Skin of body (tissue), 2 donors: ENCODE data around the gene SBF2. TPM values are rescaled to one million over a fixed set of nuclear protein-coding genes. Genes with fewer than 3 reads are reported as not detected.

ENCODE experiments used
- DNase-seq: peaks from one replicate; lab custom pipeline; 2025; lab: John Stamatoyannopoulos, UW
- total RNA-seq: library from RNA; depleted of rRNA; stranded (reverse); fragments of >200 nt; gene quantifications from one replicate; pipeline ENCODE4 v1.2.3, GENCODE V29; 2014

Gene SBF2
- total RNA-seq, 1 donor from 2014 or later: 62.5 TPM

- DNase-seq: no peak
Observed at GRCh38 chr11:9825315-9825714, 468.7 kb downstream of the SBF2 start.

DNA sequence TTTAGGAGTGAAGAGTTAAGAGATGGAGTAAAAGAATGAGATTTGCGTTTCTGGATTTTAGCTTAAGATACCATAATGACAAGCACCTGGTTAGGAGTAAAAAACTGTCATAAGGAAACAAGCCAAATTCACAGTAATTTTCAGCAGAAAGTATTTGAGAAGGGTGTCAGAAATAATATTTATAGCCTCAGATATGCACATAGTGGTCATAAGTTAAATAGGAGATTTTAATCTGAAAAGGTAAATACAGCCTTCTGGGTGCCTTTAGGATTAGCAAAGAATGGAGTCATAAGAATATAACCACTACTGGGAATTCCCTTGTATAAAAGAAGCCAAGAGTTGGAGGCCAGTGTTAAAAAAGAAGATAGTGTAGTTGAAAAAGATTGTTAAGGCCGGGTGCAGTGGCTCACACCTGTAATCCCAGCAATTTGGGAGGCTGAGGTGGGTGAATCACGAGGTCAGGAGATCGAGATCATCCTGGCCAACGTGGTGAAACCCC is 470.1 kb downstream of the SBF2 start:
- DNase-seq: no peak

GRCh38 chr11:9823439-9823838 is 470.6 kb downstream of the SBF2 start:
- DNase-seq: no peak

- DNase-seq: no peak
Observed at GRCh38 chr11:9821008-9821752, 472.8 kb downstream of the SBF2 start.

DNA sequence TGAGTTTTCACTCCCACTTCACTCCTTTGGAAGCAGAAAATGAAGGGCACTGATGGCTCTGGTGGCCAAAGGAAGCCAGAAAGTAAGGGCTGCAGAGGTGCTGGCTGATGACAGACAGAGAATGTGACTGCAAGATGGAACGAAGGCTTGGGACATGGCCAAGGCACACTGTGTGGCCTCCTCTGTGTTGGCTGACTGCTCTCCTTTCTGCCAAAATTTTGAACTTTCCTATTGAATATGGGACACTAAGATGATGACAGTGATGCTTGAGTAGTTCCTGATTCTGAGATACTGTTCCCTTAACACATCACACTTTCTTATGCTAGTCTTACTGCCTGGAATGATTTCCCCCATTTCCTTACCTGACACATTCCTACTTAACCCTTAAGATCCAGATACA is 473.8 kb downstream of the SBF2 start:
- DNase-seq: no peak

- DNase-seq: peak; percentile 2
Observed at GRCh38 chr11:9817191-9817590, 476.8 kb downstream of the SBF2 start.

DNA sequence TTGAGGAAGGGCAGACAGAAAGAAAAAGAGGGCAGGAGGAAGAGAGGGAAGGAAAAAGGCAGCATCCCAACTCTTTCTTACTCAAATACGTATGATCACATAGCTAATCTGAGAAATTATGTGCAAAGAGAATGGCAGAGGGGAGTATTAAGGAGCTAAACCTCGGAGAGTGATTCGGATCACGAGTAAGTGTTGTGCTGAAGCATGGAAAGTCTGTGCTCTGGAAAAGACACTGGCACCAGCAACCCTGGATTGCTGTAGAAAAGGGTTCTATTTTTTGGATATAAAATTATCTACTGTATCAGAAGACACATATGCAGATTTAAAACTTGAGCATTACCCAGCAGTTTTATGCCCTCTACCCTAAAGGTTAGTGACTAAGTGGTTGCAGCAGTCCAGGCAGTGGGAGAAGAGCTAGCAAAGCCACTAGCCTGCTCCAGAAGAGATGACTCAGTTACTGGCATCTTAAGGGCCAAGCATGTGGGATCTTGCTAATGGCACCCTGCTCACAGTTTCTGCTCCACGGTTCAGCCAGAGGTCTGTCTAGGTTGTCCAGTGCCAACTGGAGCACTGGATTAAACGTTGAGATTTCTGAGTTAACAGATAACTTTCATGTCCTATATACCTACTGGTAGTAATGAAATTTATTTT is 478.4 kb downstream of the SBF2 start:
- no peak for DNase-seq

GRCh38 chr11:9814108-9814507 is 479.9 kb downstream of the SBF2 start:
- no peak for DNase-seq

DNA sequence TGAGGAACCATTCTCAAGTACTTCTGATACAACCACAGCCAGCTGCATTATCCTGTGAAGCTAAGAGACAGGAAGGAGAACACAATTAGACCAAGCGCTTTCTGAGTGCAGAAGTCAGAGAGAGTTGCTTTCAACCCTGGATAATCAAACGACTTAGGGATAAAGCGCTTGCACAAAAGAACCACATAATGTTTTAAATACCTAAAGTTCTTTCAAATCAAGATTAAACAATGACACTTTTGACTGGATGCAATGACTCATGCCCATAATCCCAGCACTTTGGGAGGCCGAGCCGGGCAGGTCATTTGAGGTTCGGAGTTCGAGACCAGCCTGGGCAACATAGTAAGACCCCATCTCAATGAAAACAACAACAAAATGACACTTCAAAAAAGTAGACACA is 485.1 kb downstream of the SBF2 start:
- no peak for DNase-seq

DNA sequence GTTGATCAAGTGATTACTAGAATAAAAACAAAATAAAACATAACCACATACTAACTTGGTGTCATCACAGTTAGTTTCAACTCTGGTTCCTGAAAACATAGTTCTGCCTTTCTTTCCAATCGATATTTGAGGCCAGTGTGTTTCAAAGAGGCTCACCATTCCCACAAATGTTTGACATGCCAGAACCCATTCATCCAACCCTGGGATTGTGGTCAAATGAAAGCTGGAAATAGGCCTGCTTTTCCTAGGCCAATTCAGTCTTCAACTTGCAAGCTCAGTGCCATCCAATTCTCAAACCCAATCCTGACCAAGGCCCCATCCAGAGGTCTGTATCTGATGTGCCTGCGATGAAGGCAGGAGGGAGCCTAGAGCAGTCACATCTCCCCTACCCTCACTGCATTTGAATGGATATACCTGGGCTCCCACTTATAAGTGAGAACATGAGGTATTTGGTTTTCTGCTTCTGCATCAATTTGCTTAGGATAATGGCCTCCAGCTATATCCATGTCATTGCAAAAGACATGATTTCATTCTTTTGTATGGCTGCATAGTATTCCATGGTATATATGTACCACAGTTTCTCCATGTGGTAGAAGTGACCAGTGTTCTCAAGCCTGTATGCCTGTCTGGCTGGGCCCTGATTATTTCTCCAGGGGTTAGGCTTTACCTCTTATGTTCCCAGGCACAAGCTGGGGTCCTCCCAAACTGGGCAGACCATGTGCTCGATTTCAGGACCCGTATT is 486.9 kb downstream of the SBF2 start:
- no peak for DNase-seq

- no peak for DNase-seq
Observed at GRCh38 chr11:9804419-9804902, 489.6 kb downstream of the SBF2 start.

DNA sequence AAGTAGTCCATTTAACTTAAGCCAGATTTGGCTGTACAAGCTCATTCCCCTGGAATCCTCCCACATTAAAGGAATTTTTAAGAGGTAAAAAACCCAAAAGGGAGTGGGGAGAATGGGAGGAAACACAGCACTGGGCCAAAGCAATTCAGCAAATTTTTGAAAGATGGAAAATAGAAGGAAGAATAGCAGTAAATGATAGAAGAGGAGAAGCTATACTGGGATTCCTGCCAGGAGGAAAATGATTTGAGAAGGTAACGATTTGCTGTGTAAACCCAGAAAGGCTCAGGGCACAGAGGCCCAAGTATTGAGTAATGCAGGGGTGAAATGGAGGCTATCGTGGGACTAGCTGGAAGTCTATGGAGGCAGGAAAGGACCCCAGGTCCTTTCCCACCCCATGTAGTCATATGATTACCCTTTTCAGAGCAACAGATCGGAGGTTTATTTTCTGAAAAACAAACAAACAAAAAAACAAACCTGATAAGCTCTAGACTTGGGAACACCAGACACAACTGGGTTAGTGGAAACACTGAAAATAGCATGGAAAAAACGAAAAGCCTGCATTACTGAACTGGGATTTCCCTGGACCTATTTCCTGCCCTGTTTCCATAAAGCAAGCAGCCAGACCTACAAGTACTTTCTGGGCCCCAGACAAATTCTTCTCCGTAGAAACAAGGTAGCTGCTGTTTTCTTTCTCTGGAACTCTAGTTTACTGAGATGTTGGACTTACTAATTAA is 490.2 kb downstream of the SBF2 start:
- DNase-seq: peak; percentile 12

- DNase-seq: peak; percentile 58
Observed at GRCh38 chr11:9802291-9802861, 491.6 kb downstream of the SBF2 start.

- no peak for DNase-seq
Observed at GRCh38 chr11:9799886-9800285, 494.1 kb downstream of the SBF2 start.

DNA sequence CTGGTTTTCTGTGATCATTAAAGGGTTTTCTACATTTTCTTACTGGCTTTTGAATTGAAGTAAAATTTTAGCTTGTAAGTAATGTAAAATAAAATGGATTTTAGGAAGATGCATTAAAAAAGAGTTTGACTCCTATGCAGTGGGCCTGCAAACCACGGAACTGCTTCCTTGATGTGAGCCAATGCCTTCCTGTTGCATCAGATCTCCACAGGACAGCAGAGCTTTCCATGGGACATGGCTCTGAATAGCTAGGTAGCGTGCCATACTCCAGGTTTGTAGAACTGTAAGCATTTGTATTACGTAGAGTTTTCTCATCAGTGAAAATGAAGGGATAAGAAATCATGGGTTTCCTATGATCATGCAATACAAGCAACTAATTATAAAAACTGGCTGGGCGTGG is 496.7 kb downstream of the SBF2 start:
- DNase-seq: no peak

DNA sequence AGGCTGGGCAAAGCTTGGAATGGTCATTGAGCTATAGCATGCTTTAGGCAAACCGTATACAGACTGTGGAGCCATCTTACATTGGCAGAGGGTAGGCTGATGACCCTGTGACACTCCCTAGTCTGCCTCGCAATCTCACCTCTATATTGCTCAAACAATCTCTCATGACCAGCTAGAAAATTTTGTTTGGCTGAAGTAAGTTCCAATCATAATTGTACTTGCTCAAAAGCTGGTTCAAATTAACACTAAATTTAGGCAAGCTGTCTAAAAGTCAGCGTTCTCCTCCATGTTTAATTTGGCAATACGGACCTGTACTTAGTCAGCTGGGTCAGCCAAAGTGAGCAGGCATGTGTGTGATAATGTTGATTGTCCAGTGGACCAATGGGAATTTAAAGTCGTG is 497.2 kb downstream of the SBF2 start:
- no peak for DNase-seq

DNA sequence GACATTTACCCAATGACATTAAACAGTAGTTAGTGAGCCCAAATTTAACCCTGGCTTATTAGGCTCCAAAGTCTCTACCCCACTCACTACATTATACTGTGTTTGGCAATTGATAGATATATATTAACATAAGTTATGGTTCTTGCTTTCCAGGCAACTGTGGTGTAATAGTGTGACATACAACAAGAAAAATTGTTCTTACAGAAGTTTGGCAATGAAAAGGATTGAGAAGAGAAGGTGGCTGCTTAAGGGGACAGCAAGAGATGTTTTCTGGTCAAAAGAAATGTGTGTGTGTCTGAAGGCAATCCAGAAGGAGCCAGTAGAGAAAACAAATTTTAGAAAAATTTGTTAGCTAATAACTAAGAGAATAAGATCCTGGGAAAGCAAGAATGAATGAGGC is 497.8 kb downstream of the SBF2 start:
- no peak for DNase-seq

GRCh38 chr11:9790703-9791102 is 503.3 kb downstream of the SBF2 start:
- peak; percentile 27 for DNase-seq

GRCh38 chr11:9789910-9790309 is 504.1 kb downstream of the SBF2 start:
- DNase-seq: no peak

- DNase-seq: no peak
Observed at GRCh38 chr11:9787981-9788521, 506.0 kb downstream of the SBF2 start.

- DNase-seq: no peak
Observed at GRCh38 chr11:9787260-9787659, 506.8 kb downstream of the SBF2 start.
